Fibroblast of lung (primary cell): Measurements from ENCODE around the gene CC2D1B. TPM values are rescaled to one million over a fixed set of nuclear protein-coding genes. Genes with fewer than 3 reads are reported as not detected.
A peak's percentile ranks its signal among the peaks of the same experiment; 100 is the strongest.

ENCODE experiments used
- DNase-seq, 2 donors: peaks; one replicate each; pipeline versions ENCODE4 v3.0.0 to v3.0.0-alpha.2; 2010; ENCODE audit warnings: low read depth in 2 of 2
- H2AFZ ChIP-seq: 2 replicates; pipeline ENCODE4 v1.5.1; 2012; ENCODE audit warnings: low read length, control low read depth, inconsistent platforms
- H3K27ac ChIP-seq: 2 replicates; pipeline ENCODE4 v1.5.1; 2011; ENCODE audit warnings: low read length, control low read depth; ENCODE audit not compliant: insufficient read depth
- H3K27me3 ChIP-seq: 2 replicates; pipeline ENCODE4 v1.5.1; 2011; ENCODE audit warnings: mild to moderate bottlenecking, low read length; ENCODE audit not compliant: control insufficient read depth, insufficient read depth
- H3K36me3 ChIP-seq: 2 replicates; pipeline ENCODE4 v1.5.1; 2011; ENCODE audit warnings: low read length; ENCODE audit not compliant: control insufficient read depth, insufficient read depth
- H3K4me1 ChIP-seq: 2 replicates; pipeline ENCODE4 v1.5.1; 2011; ENCODE audit warnings: low read length; ENCODE audit not compliant: control insufficient read depth, insufficient read depth; ENCODE audit errors: extremely low read depth
- H3K4me2 ChIP-seq: 2 replicates; pipeline ENCODE4 v1.5.1; 2011; ENCODE audit warnings: low read length, control low read depth; ENCODE audit not compliant: insufficient read depth; ENCODE audit errors: extremely low read depth
- H3K4me3 ChIP-seq, 4 experiments: fragments of 200-600 bp in 1 of 4; sonication (generic) in 1 of 4; replicated peaks in 1 of 4; 2 replicates each; pipeline ENCODE4 v1.5.1; 2011 to 2016; ENCODE audit warnings: low read length in 4 of 4, low read depth in 3 of 4, mild to moderate bottlenecking in 3 of 4, control low read depth in 2 of 4, inconsistent platforms in 1 of 4, mixed read lengths in 1 of 4; ENCODE audit not compliant: insufficient read depth in 1 of 4; ENCODE audit errors: control extremely low read depth in 1 of 4
- H3K79me2 ChIP-seq: 2 replicates; pipeline ENCODE4 v1.5.1; 2012; ENCODE audit warnings: mild to moderate bottlenecking, low read length, inconsistent platforms; ENCODE audit not compliant: control insufficient read depth, insufficient read depth
- H3K9ac ChIP-seq: 2 replicates; pipeline ENCODE4 v1.5.1; 2011; ENCODE audit warnings: mild to moderate bottlenecking, low read length, control low read depth; ENCODE audit not compliant: insufficient read depth
- H3K9me3 ChIP-seq: 2 replicates; pipeline ENCODE4 v1.5.1; 2012; ENCODE audit warnings: low read depth, low read length; ENCODE audit not compliant: control insufficient read depth, insufficient read depth
- H4K20me1 ChIP-seq: 2 replicates; pipeline ENCODE4 v1.5.1; 2011; ENCODE audit warnings: low read length; ENCODE audit not compliant: control insufficient read depth, insufficient read depth; ENCODE audit errors: extremely low read depth
- CTCF ChIP-seq, 2 donors: IDR thresholded peaks in 1 of 2; conservative IDR thresholded peaks in 1 of 2; 1 replicate in 1 of 2; 2 replicates in 1 of 2; pipeline ENCODE4 v1.5.1; 2011 to 2012; ENCODE audit warnings: low read length in 2 of 2, control low read depth in 1 of 2, inconsistent platforms in 1 of 2, low read depth in 1 of 2, mild to moderate bottlenecking in 1 of 2
- EZH2 ChIP-seq: IDR thresholded peaks from 2 replicates; pipeline ENCODE4 v1.5.1; 2012; ENCODE audit warnings: low read length, control low read depth, mild to moderate bottlenecking; ENCODE audit errors: missing control alignments
- polyA plus RNA-seq, 2 donors: library from polyadenylated mRNA; depleted of rRNA in 1 of 2; stranded (reverse) in 1 of 2; unstranded in 1 of 2; fragments of >200 nt; gene quantifications; 2 replicates each; pipeline ENCODE4 v1.2.1, GENCODE V29; 2011 to 2012; ENCODE audit warnings: missing spikeins in 1 of 2
- total RNA-seq: library from RNA; depleted of rRNA; stranded (reverse); fragments of >200 nt; gene quantifications from 2 replicates; pipeline ENCODE4 v1.2.1, GENCODE V29; 2014

Gene CC2D1B
- total and polyA plus RNA-seq, 2 donors (not counting 1 experiment from before 2014, with no cell fraction given), result 14.9 to 28.9 TPM

GRCh38 chr1:52328615-52329014 is 37.4 kb downstream of the CC2D1B start:
- Histone ChIP-seq H3K79me2 (no peaks in the 10 kb centered on the region), H3K4me1 (no peaks in the 10 kb centered on the region), H2AFZ (no peak overlapping the region), H3K9ac (no peak overlapping the region), H3K4me2 (no peak overlapping the region), H3K27ac (no peak overlapping the region), H4K20me1 (no peaks in the 10 kb centered on the region), H3K9me3 (no peaks in the 10 kb centered on the region), H3K27me3 (no peaks in the 10 kb centered on the region), H3K4me3 (no peak overlapping the region), H3K36me3 (no peaks in the 10 kb centered on the region)
- TF ChIP-seq CTCF (conservative IDR thresholded peaks at IDR 0.05 in 1 of 2, IDR thresholded peaks at IDR 0.05 in 1 of 2; ENCODE audit: low read depth in 1 of 2, low read length in 2 of 2) (no peak), EZH2 (no peak)
- peak in 1 of 2 donors; percentile 17 for DNase-seq

DNA sequence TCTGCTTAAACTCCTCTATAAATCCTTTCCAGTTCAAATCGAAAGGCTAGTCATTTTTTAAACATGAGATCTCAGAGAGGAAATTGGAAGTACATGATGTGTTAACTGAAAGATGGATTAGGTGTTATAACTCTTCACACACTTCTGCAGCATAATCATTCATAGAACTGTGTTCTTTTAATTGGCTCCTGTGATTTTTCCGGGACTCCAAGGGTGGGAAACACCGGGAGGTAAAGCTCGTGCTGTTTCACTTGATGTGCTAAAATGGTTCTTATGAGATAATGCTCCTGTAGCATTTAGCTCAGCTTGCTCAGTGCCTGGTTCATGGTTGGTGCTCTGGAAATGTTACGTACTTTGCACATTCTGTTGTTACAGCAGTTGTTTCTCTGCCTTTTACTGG is 40.2 kb downstream of the CC2D1B start:
- Histone ChIP-seq H3K4me2 (no peak overlapping the region), H3K9ac (no peak overlapping the region), H3K4me3 (no peak overlapping the region), H2AFZ (no peak overlapping the region), H3K27ac (no peak overlapping the region), H3K79me2 (no peaks in the 10 kb centered on the region), H3K9me3 (no peaks in the 10 kb centered on the region), H3K27me3 (no peaks in the 10 kb centered on the region), H3K36me3 (no peaks in the 10 kb centered on the region), H4K20me1 (no peaks in the 10 kb centered on the region), H3K4me1 (no peaks in the 10 kb centered on the region)
- no peak for DNase-seq
- TF ChIP-seq CTCF (conservative IDR thresholded peaks at IDR 0.05 in 1 of 2, IDR thresholded peaks at IDR 0.05 in 1 of 2; ENCODE audit: low read depth in 1 of 2, low read length in 2 of 2) (no peak), EZH2 (no peak)

- no peak overlapping the region for H3K4me3 ChIP-seq
These were observed 42.3 kb downstream of the CC2D1B start for GRCh38 chr1:52323731-52324130.

More at GRCh38 chr1:52323731-52324130, 42.3 kb downstream of the CC2D1B start:
- no peaks in the 10 kb centered on the region for H3K9me3 ChIP-seq
- H3K9ac ChIP-seq, result no peak overlapping the region
- DNase-seq, result no peak
- TF ChIP-seq EZH2 (no peak), CTCF (conservative IDR thresholded peaks at IDR 0.05 in 1 of 2, IDR thresholded peaks at IDR 0.05 in 1 of 2; ENCODE audit: low read depth in 1 of 2, low read length in 2 of 2) (no peak)
- H3K27ac ChIP-seq, result no peak overlapping the region
- H3K36me3 ChIP-seq, result no peaks in the 10 kb centered on the region
- no peaks in the 10 kb centered on the region for H3K79me2 ChIP-seq
- H3K4me2 ChIP-seq, result no peak overlapping the region
- H3K27me3 ChIP-seq, result no peaks in the 10 kb centered on the region
- H4K20me1 ChIP-seq, result no peaks in the 10 kb centered on the region
- H3K4me1 ChIP-seq, result no peaks in the 10 kb centered on the region
- no peak overlapping the region for H2AFZ ChIP-seq
